ENCODE results near the gene MYMX. TPM values are rescaled to one million over a fixed set of nuclear protein-coding genes. Genes with fewer than 3 reads are reported as not detected.

MYMX gene
- total and polyA plus RNA-seq, 2 of the 4 experiments (the other 2 are of a cell fraction), result not detected

- in situ Hi-C loops (cut with MboI; ENCODE audit: low sequenced_read_pairs) (no loop called here), dilution Hi-C loops (cut with HindIII; ENCODE audit: low sequenced_read_pairs, unreplicated experiment) (no loop called here), intact Hi-C loops (cut with micrococcal nuclease) (no loop called here)
- ATAC-seq (ENCODE audit: low read depth), result no peak
- Histone ChIP-seq H4K91ac (ENCODE audit: insufficient read depth, low read depth, low read length) (no peak overlapping the region), H3K4ac (ENCODE audit: low read depth, low read length) (no peak overlapping the region), H3K4me1 (ENCODE audit: control insufficient read depth, insufficient read depth, low read length) (no peaks in the 10 kb centered on the region), H4K8ac (ENCODE audit: low read depth in 2 of 2, low read length in 2 of 2) (no peak overlapping the region), H2BK5ac (ENCODE audit: low read depth, low read length, poor library complexity, severe bottlenecking) (no peak overlapping the region), H3K27ac (ENCODE audit: insufficient read depth, low read length) (no peak overlapping the region), H3K18ac (ENCODE audit: low read depth, low read length) (no peak overlapping the region), H4K20me1 (ENCODE audit: insufficient read depth, low read length) (no peaks in the 10 kb centered on the region), H3K9ac (ENCODE audit: low read depth, low read length) (no peak overlapping the region), H2BK20ac (ENCODE audit: low read depth, low read length) (no peak overlapping the region), H3K36me3 (ENCODE audit: control insufficient read depth, insufficient read depth, low read length) (no peaks in the 10 kb centered on the region), H2AFZ (replicated peaks; ENCODE audit: low read length, poor library complexity) (no peak overlapping the region), H3K9me1 (ENCODE audit: insufficient read depth, low read length) (no peaks in the 10 kb centered on the region), H3K27me3 (ENCODE audit: control insufficient read depth, insufficient read depth, low read length) (peaks cover 17% of the 10 kb centered on the region), H3K4me2 (ENCODE audit: low read depth, low read length) (no peak overlapping the region), H3K14ac (replicated peaks; ENCODE audit: low read depth, low read length) (no peak overlapping the region), H2AK9ac (replicated peaks; ENCODE audit: low read depth, low read length, poor library complexity) (no peak overlapping the region), H3K23ac (ENCODE audit: low read depth, low read length) (no peak overlapping the region), H2BK120ac (ENCODE audit: low read depth, low read length) (no peak overlapping the region), H2BK15ac (ENCODE audit: low read depth, low read length) (no peak overlapping the region), H3K4me3 (ENCODE audit: insufficient read depth, low read depth, low read length) (no peak overlapping the region), H3K9me3 (ENCODE audit: control insufficient read depth, insufficient read depth, low read length) (no peaks in the 10 kb centered on the region), H3K56ac (ENCODE audit: extremely low read depth, insufficient read depth, low read length) (no peak overlapping the region), H3K79me1 (ENCODE audit: low read depth in 1 of 2, low read length in 2 of 2) (no peaks in the 10 kb centered on the region), H2AK5ac (ENCODE audit: low read depth, low read length) (no peak overlapping the region), H4K5ac (ENCODE audit: low read depth, low read length) (no peak overlapping the region)
- ChIA-PET POLR2A (ENCODE audit: unreplicated experiment) (interaction anchor here (0.6 kb wide), 1 partner anchor 89 kb away, joined by 3 read pairs; no protein-coding TSS in a partner anchor), CTCF (no interaction called here)
- no CpG with 5 or more reads among the region's 4 CpGs for WGBS, 2 experiments (ENCODE audit: extremely low coverage in 2 of 2, insufficient read length in 1 of 2)
- DNase-seq, result no peak
- BruUV-seq (replicated peaks), result no TSS peak
- TF ChIP-seq CTCF (conservative IDR thresholded peaks at IDR 0.05; ENCODE audit: low read depth, low read length) (no peak), RCOR1 (IDR thresholded peaks at IDR 0.05; ENCODE audit: insufficient replicate concordance, low read length) (no peak), CEBPB (IDR thresholded peaks at IDR 0.05; ENCODE audit: low read depth, low read length) (no peak), RAD21 (IDR thresholded peaks at IDR 0.05; ENCODE audit: low read length) (no peak)
Measured at GRCh38 chr6:44199883-44200282, 16.8 kb upstream of the MYMX start.

Data from IMR-90 (cell line).